Esophagus squamous epithelium (tissue), 5 donors: ENCODE measurements around the gene ZBTB48. TPM values are rescaled to one million over a fixed set of nuclear protein-coding genes. Genes with fewer than 3 reads are reported as not detected.
A peak's percentile ranks its signal among the peaks of the same experiment; 100 is the strongest.

Experiments
- DNase-seq: peaks from one replicate; lab custom pipeline; 2025; lab: John Stamatoyannopoulos, UW
- H3K27ac ChIP-seq, 4 donors: fragments of 200-600 bp; sonication (generic); one replicate each; pipeline ENCODE4 v1.5.1; 2016 to 2019; ENCODE audit warnings: mild to moderate bottlenecking in 1 of 4
- H3K27me3 ChIP-seq, 4 donors: fragments of 200-600 bp; sonication (generic); 1 replicate in 3 of 4; 2 replicates in 1 of 4; pipeline versions ENCODE4 v1.5.1 to v1.6.0; 2017 to 2021; ENCODE audit warnings: antibody characterized with exemption in 1 of 4
- H3K36me3 ChIP-seq, 3 donors: fragments of 200-600 bp; sonication (generic); one replicate each; pipeline ENCODE4 v1.5.1; 2016 to 2019
- H3K4me1 ChIP-seq, 3 donors: fragments of 200-600 bp; sonication (generic); one replicate each; pipeline ENCODE4 v1.5.1; 2017 to 2019
- H3K4me3 ChIP-seq, 4 donors: fragments of 200-600 bp; sonication (generic); 1 replicate in 3 of 4; 2 replicates in 1 of 4; pipeline ENCODE4 v1.5.1; 2016 to 2019; ENCODE audit warnings: mild to moderate bottlenecking in 2 of 4, moderate library complexity in 1 of 4
- H3K9me3 ChIP-seq, 3 donors: fragments of 200-600 bp; sonication (generic); one replicate each; pipeline ENCODE4 v1.5.1; 2016 to 2019
- POLR2A ChIP-seq, 4 donors: fragments of 450-650 bp; IDR thresholded peaks; one replicate each; pipeline ENCODE4 v1.6.1; 2017; ENCODE audit warnings: antibody characterized with exemption in 4 of 4, mild to moderate bottlenecking in 4 of 4, moderate library complexity in 3 of 4
- WGBS, 2 donors: methylation state at CpG; one replicate each; pipeline ENCODE4 v1.1.5; 2018; 5-methylcytosine and 5-hydroxymethylcytosine counted together
- intact Hi-C: fragments of 100-400 bp; cut with DNase I; formaldehyde crosslinking; loops from one replicate; pipeline ENCODE4 v1.15.0; 2022
- total RNA-seq, 4 donors: library from RNA; depleted of rRNA; stranded (reverse); fragments of >200 nt; gene quantifications; one replicate each; pipeline ENCODE4 v1.1.0, GENCODE V29; 2016
- TF ChIP-seq, protein P1 (sequence below), 6 experiments: fragments of 450-650 bp in 4 of 6; fragments of 200-600 bp in 2 of 6; sonication (generic) in 2 of 6; IDR thresholded peaks; one replicate each; pipeline ENCODE4 v1.5.1; 2016 to 2019; ENCODE audit warnings: antibody characterized with exemption in 6 of 6, mild to moderate bottlenecking in 4 of 6, moderate library complexity in 4 of 6
- donor health status: DM: yes; HTN: yes; CAD: no.

The ZBTB48 gene
- total RNA-seq = 10 to 100 TPM in 3 of 4 donors, 1 to 10 TPM in 1; 7.2 to 26.0 (median 16.0) TPM

DNA sequence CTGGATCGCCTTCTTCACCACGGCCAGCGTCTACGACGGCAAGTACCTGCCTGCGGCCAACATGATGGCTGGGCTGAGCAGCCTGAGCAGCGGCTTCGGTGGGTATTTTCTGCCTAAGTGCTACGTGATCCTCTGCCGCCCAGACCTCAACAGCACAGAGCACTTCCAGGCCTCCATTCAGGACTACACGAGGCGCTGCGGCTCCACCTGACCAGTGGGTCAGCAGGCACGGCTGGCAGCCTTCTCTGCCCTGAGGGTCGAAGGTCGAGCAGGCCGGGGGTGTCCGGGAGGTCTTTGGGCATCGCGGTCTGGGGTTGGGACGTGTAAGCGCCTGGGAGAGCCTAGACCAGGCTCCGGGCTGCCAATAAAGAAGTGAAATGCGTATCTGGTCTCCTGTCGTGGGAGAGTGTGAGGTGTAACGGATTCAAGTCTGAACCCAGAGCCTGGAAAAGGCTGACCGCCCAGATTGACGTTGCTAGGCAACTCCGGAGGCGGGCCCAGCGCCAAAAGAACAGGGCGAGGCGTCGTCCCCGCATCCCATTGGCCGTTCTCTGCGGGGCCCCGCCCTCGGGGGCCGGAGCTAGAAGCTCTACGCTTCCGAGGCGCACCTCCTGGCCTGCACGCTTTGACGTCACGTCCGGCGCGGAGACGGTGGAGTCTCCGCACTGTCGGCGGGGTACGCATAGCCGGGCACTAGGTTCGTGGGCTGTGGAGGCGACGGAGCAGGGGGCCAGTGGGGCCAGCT lies at the start of gene ZBTB48:
Gene ZBTB48, plus strand, starts transcription at position 621 of the 745 bp plus-strand sequence. CDS start 616 bp downstream, outside the sequence.
- peak within 1 kb of the TSS; percentile 96 to 99 (median 98) for H3K27ac ChIP-seq
- intact Hi-C loops = no loop called here
- peak within 1 kb of the TSS; percentile 79 to 99 (median 88) for H3K4me3 ChIP-seq
- no peaks in the 10 kb centered on the region for H3K9me3 ChIP-seq
- H3K36me3 ChIP-seq = peaks cover 0 to 10% (median 0%) of the 10 kb centered on the region in 3 donors
- peaks cover 20 to 50% (median 27%) of the 10 kb centered on the region in 3 donors for H3K4me1 ChIP-seq
- 22% methylated on average over 12 of the region's 58 CpGs; no CpG with 5 or more reads in 1 of the 2 donors for WGBS, 2 donors
- peak; percentile 87 for DNase-seq
- no peaks in the 10 kb centered on the region for H3K27me3 ChIP-seq
- peak in 3 of 4 donors; percentile 90 to 98 (median 97) for TF ChIP-seq POLR2A (IDR thresholded peaks at IDR 0.05)
- TF ChIP-seq, protein P1, sequence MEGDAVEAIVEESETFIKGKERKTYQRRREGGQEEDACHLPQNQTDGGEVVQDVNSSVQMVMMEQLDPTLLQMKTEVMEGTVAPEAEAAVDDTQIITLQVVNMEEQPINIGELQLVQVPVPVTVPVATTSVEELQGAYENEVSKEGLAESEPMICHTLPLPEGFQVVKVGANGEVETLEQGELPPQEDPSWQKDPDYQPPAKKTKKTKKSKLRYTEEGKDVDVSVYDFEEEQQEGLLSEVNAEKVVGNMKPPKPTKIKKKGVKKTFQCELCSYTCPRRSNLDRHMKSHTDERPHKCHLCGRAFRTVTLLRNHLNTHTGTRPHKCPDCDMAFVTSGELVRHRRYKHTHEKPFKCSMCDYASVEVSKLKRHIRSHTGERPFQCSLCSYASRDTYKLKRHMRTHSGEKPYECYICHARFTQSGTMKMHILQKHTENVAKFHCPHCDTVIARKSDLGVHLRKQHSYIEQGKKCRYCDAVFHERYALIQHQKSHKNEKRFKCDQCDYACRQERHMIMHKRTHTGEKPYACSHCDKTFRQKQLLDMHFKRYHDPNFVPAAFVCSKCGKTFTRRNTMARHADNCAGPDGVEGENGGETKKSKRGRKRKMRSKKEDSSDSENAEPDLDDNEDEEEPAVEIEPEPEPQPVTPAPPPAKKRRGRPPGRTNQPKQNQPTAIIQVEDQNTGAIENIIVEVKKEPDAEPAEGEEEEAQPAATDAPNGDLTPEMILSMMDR (IDR thresholded peaks at IDR 0.05) = no peak

DNA sequence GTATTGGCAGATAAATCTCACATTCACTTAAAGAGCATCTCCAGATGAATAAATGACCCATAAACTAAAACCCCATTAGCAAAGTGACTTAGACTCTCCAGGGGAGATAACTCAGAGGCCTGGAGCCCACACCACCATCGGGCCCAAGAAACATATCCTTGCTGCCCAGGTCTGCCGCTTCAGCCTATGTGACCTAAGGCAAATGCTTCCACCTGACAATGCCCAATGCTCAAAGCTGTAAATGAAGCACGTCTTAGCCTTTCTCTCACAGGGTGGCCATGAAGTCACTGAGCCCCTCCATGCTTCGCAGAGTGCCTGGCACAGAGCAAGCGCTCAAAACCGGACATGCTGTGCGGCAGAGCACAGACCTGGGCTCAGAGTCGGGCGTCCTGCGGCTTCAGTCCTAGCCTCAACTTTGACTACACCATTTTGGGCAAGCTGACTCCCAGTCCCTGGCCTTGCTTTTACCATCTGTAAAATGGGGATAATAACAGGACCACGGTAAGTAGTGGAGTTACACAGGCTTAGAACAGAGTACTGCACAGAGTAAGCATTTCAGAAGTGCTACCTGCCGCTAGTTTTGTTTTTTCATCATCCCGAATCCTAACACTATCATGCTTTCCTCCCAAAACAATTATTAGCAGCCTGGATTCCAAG lies 49.2 kb upstream of the ZBTB48 start:
- Histone ChIP-seq H3K27me3 (no peaks in the 10 kb centered on the region), H3K4me3 (no peak overlapping the region), H3K9me3 (no peaks in the 10 kb centered on the region), H3K36me3 (peaks cover 34 to 100% (median 56%) of the 10 kb centered on the region in 3 donors), H3K4me1 (no peaks in the 10 kb centered on the region), H3K27ac (no peak overlapping the region)
- no peak for TF ChIP-seq POLR2A (IDR thresholded peaks at IDR 0.05)
- TF ChIP-seq, protein P1 (IDR thresholded peaks at IDR 0.05) = no peak
- DNase-seq = no peak
- intact Hi-C loops = no loop called here
- 91 to 96% methylated on average over 8 to 13 of the region's 13 CpGs for WGBS, 2 donors

DNA sequence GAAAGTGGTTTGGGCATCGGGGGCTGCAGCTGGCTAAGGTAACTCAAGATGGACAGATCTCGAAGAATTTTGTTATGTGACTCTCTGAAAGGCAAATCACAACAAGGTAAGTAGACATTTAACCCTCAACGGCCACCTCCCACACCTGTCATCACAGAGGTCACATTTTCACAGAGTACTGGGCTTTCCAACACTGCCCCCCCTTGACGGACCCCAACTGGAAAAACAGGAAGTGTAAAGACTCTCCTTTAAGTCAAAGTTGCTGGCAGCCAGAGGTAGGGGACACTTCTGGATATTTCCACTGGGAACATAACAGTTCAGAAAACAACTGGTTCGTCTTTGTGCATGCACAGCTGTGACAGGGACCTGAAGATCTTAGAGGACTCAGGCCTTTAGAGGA lies 47.8 kb upstream of the ZBTB48 start:
- 88 to 90% methylated on average over 5 of the region's 5 CpGs for WGBS, 2 donors
- no peaks in the 10 kb centered on the region for H3K27me3 ChIP-seq
- no peaks in the 10 kb centered on the region for H3K4me1 ChIP-seq
- intact Hi-C loops = no loop called here
- peaks cover 27 to 100% (median 46%) of the 10 kb centered on the region in 3 donors for H3K36me3 ChIP-seq
- TF ChIP-seq, protein P1 (IDR thresholded peaks at IDR 0.05) = no peak
- TF ChIP-seq POLR2A (IDR thresholded peaks at IDR 0.05) = no peak
- H3K9me3 ChIP-seq = no peaks in the 10 kb centered on the region
- DNase-seq = no peak
- no peak overlapping the region for H3K27ac ChIP-seq
- no peak overlapping the region for H3K4me3 ChIP-seq

DNA sequence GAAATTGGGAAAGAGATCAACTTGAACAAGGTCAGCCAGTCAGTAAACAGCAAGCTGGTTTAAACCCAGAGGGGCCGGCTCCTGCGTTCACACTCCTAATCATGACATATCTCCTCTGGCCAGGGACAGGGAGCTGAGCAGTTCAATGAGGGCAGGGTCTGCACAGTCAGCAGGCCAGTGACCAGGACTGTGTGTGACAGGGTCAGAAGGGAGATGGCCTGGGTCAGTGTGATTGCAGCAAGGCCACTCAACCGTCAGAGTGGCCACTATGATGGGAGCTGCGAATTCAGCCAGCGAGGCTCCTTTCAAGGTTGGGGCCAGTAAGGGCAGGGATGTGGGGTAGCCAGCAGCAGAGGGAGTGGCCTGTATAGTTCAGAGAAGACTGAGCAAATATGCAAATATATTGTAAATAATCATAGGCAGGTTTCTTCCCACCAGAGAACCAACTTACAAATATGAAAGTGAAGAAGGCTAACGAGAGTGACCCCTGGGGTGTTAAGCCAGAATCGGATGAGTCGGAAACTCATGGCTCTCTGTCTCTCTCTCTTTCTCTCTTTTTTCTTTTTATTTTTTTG lies 45.5 kb upstream of the ZBTB48 start:
- Histone ChIP-seq H3K4me3 (no peak overlapping the region), H3K27ac (no peak overlapping the region), H3K9me3 (no peaks in the 10 kb centered on the region), H3K27me3 (no peaks in the 10 kb centered on the region), H3K4me1 (no peaks in the 10 kb centered on the region), H3K36me3 (peaks cover 17 to 93% (median 31%) of the 10 kb centered on the region in 3 donors)
- DNase-seq = no peak
- TF ChIP-seq POLR2A (IDR thresholded peaks at IDR 0.05) = no peak
- TF ChIP-seq, protein P1 (IDR thresholded peaks at IDR 0.05) = no peak
- WGBS, 2 donors = 95% methylated on average over 3 to 6 of the region's 8 CpGs
- intact Hi-C loops = no loop called here
